SU-DHL-6 (cell line): ENCODE results near the gene KCNC1.

Experiments
- H2AFZ ChIP-seq: fragments of 200-600 bp; sonication (generic); 2 replicates; pipeline ENCODE4 v1.6.1; 2014; ENCODE audit warnings: low read depth, mild to moderate bottlenecking, moderate library complexity, mixed read lengths, antibody characterized with exemption, low read length; ENCODE audit not compliant: severe bottlenecking
- H3F3A ChIP-seq: fragments of 200-600 bp; shearing (Covaris generic); 2 replicates; pipeline ENCODE4 v1.6.0; 2016; ENCODE audit warnings: antibody characterized with exemption, mild to moderate bottlenecking; ENCODE audit not compliant: insufficient read depth
- H3K27ac ChIP-seq: fragments of 200-600 bp; sonication (generic); 2 replicates; pipeline ENCODE4 v1.5.1; 2016; ENCODE audit warnings: low read depth, mild to moderate bottlenecking, low read length, moderate library complexity, mixed read lengths
- H3K27me3 ChIP-seq: fragments of 200-600 bp; sonication (generic), shearing (Covaris generic); 2 replicates; pipeline ENCODE4 v1.6.0; 2014; ENCODE audit warnings: mild to moderate bottlenecking, low read length
- H3K36me3 ChIP-seq: fragments of 200-600 bp; sonication (generic); 2 replicates; pipeline ENCODE4 v1.6.1; 2014; ENCODE audit warnings: mild to moderate bottlenecking, low read length, mixed read lengths
- H3K4me2 ChIP-seq: fragments of 300-600, 200-600 bp; shearing (Covaris generic), sonication (generic); 2 replicates; pipeline ENCODE4 v1.6.0; 2014; ENCODE audit warnings: low read length, low read depth, mild to moderate bottlenecking; ENCODE audit not compliant: poor library complexity, severe bottlenecking
- H3K4me3 ChIP-seq: fragments of 200-600 bp; sonication (generic); 2 replicates; pipeline ENCODE4 v1.5.1; 2014; ENCODE audit warnings: antibody characterized with exemption, low read length, mild to moderate bottlenecking, mixed read lengths; ENCODE audit not compliant: insufficient read depth, poor library complexity, severe bottlenecking
- H3K79me2 ChIP-seq: fragments of 200-600 bp; sonication (generic); 2 replicates; pipeline ENCODE4 v1.6.1; 2014; ENCODE audit warnings: mild to moderate bottlenecking, low read length, moderate library complexity; ENCODE audit not compliant: insufficient read depth
- H3K9ac ChIP-seq: fragments of 200-600 bp; sonication (generic); 2 replicates; pipeline ENCODE4 v1.7.0; 2014; ENCODE audit warnings: mild to moderate bottlenecking, low read length
- H3K9me2 ChIP-seq: fragments of 200-600 bp; sonication (generic); replicated peaks from 2 replicates; pipeline ENCODE4 v1.6.1; 2014; ENCODE audit warnings: low read length; ENCODE audit not compliant: insufficient read depth
- H3K9me3 ChIP-seq: fragments of 200-600 bp; sonication (generic); 2 replicates; pipeline ENCODE4 v1.6.1; 2014; ENCODE audit warnings: low read length, mixed read lengths; ENCODE audit not compliant: insufficient read depth
- H4K20me1 ChIP-seq: fragments of 200-600 bp; sonication (generic); 2 replicates; pipeline ENCODE4 v1.6.1; 2014; ENCODE audit warnings: low read depth, mild to moderate bottlenecking, antibody characterized with exemption, low read length, moderate library complexity, mixed read lengths
- EZH2phosphoT487 ChIP-seq: fragments of 200-600 bp; sonication (generic), shearing (Covaris generic); conservative IDR thresholded peaks from 2 replicates; pipeline ENCODE4 v1.6.1; 2018; ENCODE audit warnings: mild to moderate bottlenecking, antibody characterized with exemption, low read length, moderate library complexity, mixed read lengths
- TF ChIP-seq, protein P1 (sequence below): fragments of 200-600 bp; sonication (generic); IDR thresholded peaks from one replicate; pipeline ENCODE4 v1.5.1; 2017; ENCODE audit warnings: antibody characterized with exemption, mild to moderate bottlenecking, low read length, moderate library complexity; ENCODE audit not compliant: insufficient read depth, poor library complexity, severe bottlenecking

KCNC1 gene

DNA sequence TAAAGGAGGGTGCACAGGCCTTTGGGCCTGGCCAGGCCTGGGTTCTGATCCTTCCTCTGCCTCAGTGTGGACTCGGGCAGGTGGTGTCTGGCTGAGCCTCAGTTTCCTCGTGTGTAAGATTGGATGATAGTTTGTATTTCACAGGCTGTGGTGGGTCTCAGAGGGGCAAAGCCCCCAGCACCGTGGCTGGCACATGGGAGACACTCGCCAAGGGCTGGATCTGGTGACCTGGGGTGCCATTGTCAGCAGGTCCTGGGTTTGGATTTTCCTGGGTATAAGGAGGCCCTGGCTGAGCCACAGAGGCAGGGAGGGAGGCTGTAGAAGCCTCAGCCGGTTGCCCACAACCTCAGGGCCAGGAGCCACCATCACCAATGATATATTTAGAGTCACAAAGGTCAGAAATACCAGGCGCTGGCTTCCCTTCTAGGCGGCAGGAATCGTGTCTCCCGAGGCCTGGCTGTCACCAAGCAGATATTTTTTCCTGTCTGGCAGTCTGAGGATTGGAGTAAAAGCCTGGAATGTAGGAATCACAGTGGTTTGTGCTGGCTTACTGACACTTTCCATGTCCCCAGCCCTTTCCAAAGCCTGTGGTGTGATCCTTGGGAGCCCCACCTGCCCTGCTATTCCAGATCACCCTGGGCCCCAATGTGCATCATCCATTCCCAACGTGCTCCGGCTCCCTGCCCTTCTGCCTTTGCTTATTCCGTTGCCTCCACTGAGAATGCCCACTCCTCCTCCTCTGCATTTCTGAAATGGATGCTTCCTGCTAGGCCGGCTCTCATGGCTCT, 15.6 kb downstream of the KCNC1 start:
- Histone ChIP-seq H3F3A (no peaks in the 10 kb centered on the region), H2AFZ (no peak overlapping the region), H3K9me2 (no peaks in the 10 kb centered on the region), H3K4me2 (no peak overlapping the region), H3K27ac (no peak overlapping the region), H3K4me3 (no peak overlapping the region), H3K9me3 (no peaks in the 10 kb centered on the region), H3K79me2 (no peaks in the 10 kb centered on the region), H3K36me3 (no peaks in the 10 kb centered on the region), H4K20me1 (no peaks in the 10 kb centered on the region), H3K27me3 (no peaks in the 10 kb centered on the region), H3K9ac (no peak overlapping the region)
- TF ChIP-seq EZH2phosphoT487: no peak
- TF ChIP-seq, protein P1, sequence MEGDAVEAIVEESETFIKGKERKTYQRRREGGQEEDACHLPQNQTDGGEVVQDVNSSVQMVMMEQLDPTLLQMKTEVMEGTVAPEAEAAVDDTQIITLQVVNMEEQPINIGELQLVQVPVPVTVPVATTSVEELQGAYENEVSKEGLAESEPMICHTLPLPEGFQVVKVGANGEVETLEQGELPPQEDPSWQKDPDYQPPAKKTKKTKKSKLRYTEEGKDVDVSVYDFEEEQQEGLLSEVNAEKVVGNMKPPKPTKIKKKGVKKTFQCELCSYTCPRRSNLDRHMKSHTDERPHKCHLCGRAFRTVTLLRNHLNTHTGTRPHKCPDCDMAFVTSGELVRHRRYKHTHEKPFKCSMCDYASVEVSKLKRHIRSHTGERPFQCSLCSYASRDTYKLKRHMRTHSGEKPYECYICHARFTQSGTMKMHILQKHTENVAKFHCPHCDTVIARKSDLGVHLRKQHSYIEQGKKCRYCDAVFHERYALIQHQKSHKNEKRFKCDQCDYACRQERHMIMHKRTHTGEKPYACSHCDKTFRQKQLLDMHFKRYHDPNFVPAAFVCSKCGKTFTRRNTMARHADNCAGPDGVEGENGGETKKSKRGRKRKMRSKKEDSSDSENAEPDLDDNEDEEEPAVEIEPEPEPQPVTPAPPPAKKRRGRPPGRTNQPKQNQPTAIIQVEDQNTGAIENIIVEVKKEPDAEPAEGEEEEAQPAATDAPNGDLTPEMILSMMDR: no peak

DNA sequence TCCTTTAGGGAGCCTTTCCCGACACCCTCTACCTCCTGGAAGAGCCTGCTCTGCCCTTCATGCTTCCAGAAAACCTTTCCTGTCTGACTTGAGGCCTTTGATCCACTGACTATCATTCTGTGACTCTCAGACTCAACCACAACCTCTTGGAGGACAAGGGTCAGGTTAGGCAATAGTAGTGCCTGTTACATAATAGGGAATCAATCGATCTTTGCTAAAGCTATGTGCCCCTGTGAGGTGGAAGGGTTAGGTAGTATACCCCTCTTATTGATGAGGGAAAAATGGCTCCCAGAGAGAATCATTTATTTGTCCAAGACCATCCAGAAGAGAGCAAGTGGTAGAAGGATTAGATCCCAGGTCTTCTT, 16.2 kb downstream of the KCNC1 start:
- Histone ChIP-seq H3K9ac (no peak overlapping the region), H3K4me2 (no peak overlapping the region), H2AFZ (no peak overlapping the region), H3K4me3 (no peak overlapping the region), H4K20me1 (no peaks in the 10 kb centered on the region), H3K9me3 (no peaks in the 10 kb centered on the region), H3F3A (no peaks in the 10 kb centered on the region), H3K79me2 (no peaks in the 10 kb centered on the region), H3K27me3 (no peaks in the 10 kb centered on the region), H3K9me2 (no peaks in the 10 kb centered on the region), H3K27ac (no peak overlapping the region), H3K36me3 (no peaks in the 10 kb centered on the region)
- TF ChIP-seq, protein P1: no peak
- TF ChIP-seq EZH2phosphoT487: no peak

DNA sequence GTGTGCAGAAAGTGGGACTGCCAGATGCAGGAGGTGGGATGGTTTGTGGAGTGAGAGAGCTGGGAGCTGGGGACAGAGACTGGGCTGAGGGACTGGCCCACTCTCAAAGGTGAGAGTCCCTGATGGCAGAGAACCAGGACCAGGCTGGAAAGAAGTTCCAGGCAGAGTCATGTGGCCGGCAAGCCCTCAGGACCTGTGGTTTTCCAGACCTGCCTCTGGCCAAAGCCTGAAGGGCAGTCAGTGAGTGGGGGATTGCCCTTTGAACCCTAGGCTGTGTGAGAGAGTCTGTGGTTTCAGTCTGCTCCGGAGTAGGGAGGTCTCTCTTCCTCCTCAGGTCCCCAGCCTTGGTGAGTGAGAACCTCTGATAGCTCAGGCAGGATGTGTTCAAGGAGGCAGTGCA, 17.0 kb downstream of the KCNC1 start:
- Histone ChIP-seq H3K9me3 (no peaks in the 10 kb centered on the region), H3K27me3 (no peaks in the 10 kb centered on the region), H4K20me1 (no peaks in the 10 kb centered on the region), H3K9ac (no peak overlapping the region), H3K9me2 (no peaks in the 10 kb centered on the region), H2AFZ (no peak overlapping the region), H3K4me3 (no peak overlapping the region), H3K27ac (no peak overlapping the region), H3K4me2 (no peak overlapping the region), H3F3A (no peaks in the 10 kb centered on the region), H3K36me3 (no peaks in the 10 kb centered on the region), H3K79me2 (no peaks in the 10 kb centered on the region)
- TF ChIP-seq EZH2phosphoT487: no peak
- TF ChIP-seq, protein P1: no peak
